Putamen (tissue), 1 donor: ENCODE measurements around the gene C13orf46.

Experiments used
- DNase-seq: peaks from one replicate; pipeline ENCODE4 v3.0.0-alpha.2; 2016; ENCODE audit warnings: low spot score

C13orf46 gene

GRCh38 chr13:113938246-113938645, 35.6 kb downstream of the C13orf46 start:
- DNase-seq: no peak

- DNase-seq: no peak
Observed at GRCh38 chr13:113937527-113938180, 36.2 kb downstream of the C13orf46 start.

GRCh38 chr13:113937073-113937472, 36.8 kb downstream of the C13orf46 start:
- DNase-seq: no peak

GRCh38 chr13:113936166-113936965, 37.5 kb downstream of the C13orf46 start:
- DNase-seq: no peak

GRCh38 chr13:113935001-113935844, 38.7 kb downstream of the C13orf46 start:
- no peak for DNase-seq

- no peak for DNase-seq
Observed at GRCh38 chr13:113934576-113934975, 39.3 kb downstream of the C13orf46 start.

- DNase-seq: no peak
Observed at GRCh38 chr13:113933901-113934300, 40.0 kb downstream of the C13orf46 start.

GRCh38 chr13:113931841-113932459, 41.9 kb downstream of the C13orf46 start:
- no peak for DNase-seq

GRCh38 chr13:113930671-113931637, 42.9 kb downstream of the C13orf46 start:
- DNase-seq: no peak

- DNase-seq: no peak
Observed at GRCh38 chr13:113929628-113930615, 44.0 kb downstream of the C13orf46 start.

GRCh38 chr13:113928685-113929627, 44.9 kb downstream of the C13orf46 start:
- DNase-seq: peak; percentile 50

- DNase-seq: no peak
Observed at GRCh38 chr13:113927661-113928581, 46.0 kb downstream of the C13orf46 start.

GRCh38 chr13:113926951-113927660, 46.8 kb downstream of the C13orf46 start:
- DNase-seq: no peak

- no peak for DNase-seq
Observed at GRCh38 chr13:113926301-113926761, 47.5 kb downstream of the C13orf46 start.

GRCh38 chr13:113924184-113924901, 49.5 kb downstream of the C13orf46 start:
- DNase-seq: no peak
